Measurements from ENCODE around the gene MGAT4A. TPM values are rescaled to one million over a fixed set of nuclear protein-coding genes. Genes with fewer than 3 reads are reported as not detected.
A peak's percentile ranks its signal among the peaks of the same experiment; 100 is the strongest.

Gene MGAT4A
- total and polyA plus RNA-seq, 2 of the 13 experiments (the other 11 are each of a cell fraction or from before 2014, with no cell fraction given) = 47.2 to 90.9 TPM

- TF ChIP-seq ZFP37 (CRISPR knock-in tag; IDR thresholded peaks at IDR 0.05; ENCODE audit: borderline replicate concordance) = peak; percentile 81; the same call in 1 of the 2 replicates
- peak; percentile 57; the same call in 1 of the 2 replicates for TF ChIP-seq ZFP36L1 (CRISPR knock-in tag; IDR thresholded peaks at IDR 0.05)
- no peak for TF ChIP-seq SMAD9 (CRISPR knock-in tag; IDR thresholded peaks at IDR 0.05)
- no peak for TF ChIP-seq ZNF30 (CRISPR knock-in tag; IDR thresholded peaks at IDR 0.05)
- 0 out of 2 replicates have a peak, but pooled peaks have one; percentile 33 for TF ChIP-seq JUN (CRISPR knock-in tag; IDR thresholded peaks at IDR 0.05)
- TF ChIP-seq ZEB1 (IDR thresholded peaks at IDR 0.05; ENCODE audit: insufficient replicate concordance, low read depth) = peak; percentile 64
- peak; percentile 86 for TF ChIP-seq ZNF883 (CRISPR knock-in tag; IDR thresholded peaks at IDR 0.05; ENCODE audit: not compliant biosample characterization)
- TF ChIP-seq, protein P1, sequence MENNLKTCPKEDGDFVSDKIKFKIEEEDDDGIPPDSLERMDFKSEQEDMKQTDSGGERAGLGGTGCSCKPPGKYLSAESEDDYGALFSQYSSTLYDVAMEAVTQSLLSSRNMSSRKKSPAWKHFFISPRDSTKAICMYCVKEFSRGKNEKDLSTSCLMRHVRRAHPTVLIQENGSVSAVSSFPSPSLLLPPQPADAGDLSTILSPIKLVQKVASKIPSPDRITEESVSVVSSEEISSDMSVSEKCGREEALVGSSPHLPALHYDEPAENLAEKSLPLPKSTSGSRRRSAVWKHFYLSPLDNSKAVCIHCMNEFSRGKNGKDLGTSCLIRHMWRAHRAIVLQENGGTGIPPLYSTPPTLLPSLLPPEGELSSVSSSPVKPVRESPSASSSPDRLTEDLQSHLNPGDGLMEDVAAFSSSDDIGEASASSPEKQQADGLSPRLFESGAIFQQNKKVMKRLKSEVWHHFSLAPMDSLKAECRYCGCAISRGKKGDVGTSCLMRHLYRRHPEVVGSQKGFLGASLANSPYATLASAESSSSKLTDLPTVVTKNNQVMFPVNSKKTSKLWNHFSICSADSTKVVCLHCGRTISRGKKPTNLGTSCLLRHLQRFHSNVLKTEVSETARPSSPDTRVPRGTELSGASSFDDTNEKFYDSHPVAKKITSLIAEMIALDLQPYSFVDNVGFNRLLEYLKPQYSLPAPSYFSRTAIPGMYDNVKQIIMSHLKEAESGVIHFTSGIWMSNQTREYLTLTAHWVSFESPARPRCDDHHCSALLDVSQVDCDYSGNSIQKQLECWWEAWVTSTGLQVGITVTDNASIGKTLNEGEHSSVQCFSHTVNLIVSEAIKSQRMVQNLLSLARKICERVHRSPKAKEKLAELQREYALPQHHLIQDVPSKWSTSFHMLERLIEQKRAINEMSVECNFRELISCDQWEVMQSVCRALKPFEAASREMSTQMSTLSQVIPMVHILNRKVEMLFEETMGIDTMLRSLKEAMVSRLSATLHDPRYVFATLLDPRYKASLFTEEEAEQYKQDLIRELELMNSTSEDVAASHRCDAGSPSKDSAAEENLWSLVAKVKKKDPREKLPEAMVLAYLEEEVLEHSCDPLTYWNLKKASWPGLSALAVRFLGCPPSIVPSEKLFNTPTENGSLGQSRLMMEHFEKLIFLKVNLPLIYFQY (CRISPR knock-in tag; IDR thresholded peaks at IDR 0.05; ENCODE audit: borderline replicate concordance) = peak; percentile 82; the same call in 1 of the 2 replicates
- peak; percentile 20; the same call in 1 of the 2 replicates for TF ChIP-seq NR0B2 (CRISPR knock-in tag; IDR thresholded peaks at IDR 0.05)
- TF ChIP-seq ZBTB26 (CRISPR knock-in tag; IDR thresholded peaks at IDR 0.05; ENCODE audit: borderline replicate concordance) = peak; percentile 87
- 0 out of 2 replicates have a peak, but pooled peaks have one; percentile 34 for TF ChIP-seq TOE1 (CRISPR knock-in tag; IDR thresholded peaks at IDR 0.05)
- TF ChIP-seq NFKB2 (CRISPR knock-in tag; IDR thresholded peaks at IDR 0.05; ENCODE audit: borderline replicate concordance) = peak; percentile 90; the same call in 1 of the 2 replicates
- peak; percentile 96 for TF ChIP-seq ZNF891 (CRISPR knock-in tag; IDR thresholded peaks at IDR 0.05)
- TF ChIP-seq ZNF143 (CRISPR knock-in tag; IDR thresholded peaks at IDR 0.05) = 0 out of 2 replicates have a peak, but pooled peaks have one; percentile 44
- 0 out of 2 replicates have a peak, but pooled peaks have one; percentile 12 for TF ChIP-seq ADNP (CRISPR knock-in tag; IDR thresholded peaks at IDR 0.05)
- TF ChIP-seq EEA1 (CRISPR knock-in tag; IDR thresholded peaks at IDR 0.05; ENCODE audit: borderline replicate concordance) = no peak; the same call in 1 of the 2 replicates
- no peak for TF ChIP-seq TP53 (CRISPR knock-in tag; conservative IDR thresholded peaks at IDR 0.05)
- peak; percentile 43; the same call in 1 of the 2 replicates for TF ChIP-seq ZKSCAN8 (CRISPR knock-in tag; IDR thresholded peaks at IDR 0.05; ENCODE audit: borderline replicate concordance)
- TF ChIP-seq YEATS2 (CRISPR knock-in tag; IDR thresholded peaks at IDR 0.05; ENCODE audit: borderline replicate concordance) = peak; percentile 66; the same call in 1 of the 2 replicates
- TF ChIP-seq PCBP2 (optimal IDR thresholded peaks at IDR 0.05; ENCODE audit: low read depth, low read length, poor library complexity, severe bottlenecking) = no peak
- TF ChIP-seq ZNF484 (CRISPR knock-in tag; IDR thresholded peaks at IDR 0.05; ENCODE audit: borderline replicate concordance, low read depth) = no peak
These were observed 28.7 kb downstream of the MGAT4A start (continued) for GRCh38 chr2:98702127-98702802.
